NCI-H128 (cell line): ENCODE measurements around the gene NOS1.
"Not testable (repeated sequence)": the region's sequence is repeated elsewhere in the genome, so short reads cannot be mapped to it uniquely, and the experiment has no call there.

Experiments used
- DNase-seq: peaks from one replicate; lab custom pipeline; 2025; ENCODE audit not compliant: unreplicated experiment; lab: John Stamatoyannopoulos, UW

The NOS1 gene

GRCh38 chr12:117273091-117273490 lies 88.3 kb downstream of the NOS1 start:
- DNase-seq: no peak

- DNase-seq: no peak
These were observed 88.7 kb downstream of the NOS1 start for GRCh38 chr12:117272690-117273089.

DNA sequence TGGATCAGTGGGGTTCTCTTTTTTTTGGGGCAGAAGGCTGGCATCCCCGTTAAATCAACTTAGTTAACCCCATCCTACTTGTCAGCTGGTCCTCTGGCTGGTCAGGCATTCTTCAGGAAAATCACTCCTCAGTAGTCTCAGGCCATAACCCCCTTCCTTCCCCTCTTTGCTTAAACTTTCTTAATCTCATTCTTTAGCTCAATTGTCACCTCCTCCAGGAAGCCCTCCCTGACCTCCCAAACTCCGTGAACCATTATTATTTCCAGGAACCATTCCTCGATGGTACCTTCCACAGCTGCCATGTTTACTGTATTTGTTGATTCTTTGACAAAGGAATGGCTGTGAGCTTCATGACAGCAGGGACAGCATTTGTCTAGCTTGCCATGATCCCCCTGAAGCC lies 98.7 kb downstream of the NOS1 start:
- DNase-seq: no peak

- no peak for DNase-seq
These were observed 100.2 kb downstream of the NOS1 start for GRCh38 chr12:117261247-117261646.

DNA sequence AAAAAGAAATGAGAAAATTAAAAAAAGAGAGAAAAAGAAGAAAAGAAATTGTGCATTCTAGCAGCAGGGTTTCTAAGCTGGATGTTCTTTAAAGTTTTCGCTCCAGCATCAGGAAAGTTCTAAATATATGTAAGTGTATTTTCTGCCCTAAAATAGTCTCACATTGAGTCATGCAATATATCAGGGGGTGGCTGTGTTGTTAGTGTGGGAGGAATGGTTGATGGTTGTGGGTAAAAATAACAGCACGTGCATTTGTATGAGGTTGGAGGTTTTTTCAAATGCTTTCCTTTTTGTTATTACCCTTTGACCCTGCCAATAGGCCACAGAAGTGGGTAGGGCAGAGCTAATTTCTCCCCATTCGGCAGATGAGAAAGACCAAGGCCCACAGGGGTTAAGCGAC lies 106.0 kb downstream of the NOS1 start:
- no peak for DNase-seq

DNA sequence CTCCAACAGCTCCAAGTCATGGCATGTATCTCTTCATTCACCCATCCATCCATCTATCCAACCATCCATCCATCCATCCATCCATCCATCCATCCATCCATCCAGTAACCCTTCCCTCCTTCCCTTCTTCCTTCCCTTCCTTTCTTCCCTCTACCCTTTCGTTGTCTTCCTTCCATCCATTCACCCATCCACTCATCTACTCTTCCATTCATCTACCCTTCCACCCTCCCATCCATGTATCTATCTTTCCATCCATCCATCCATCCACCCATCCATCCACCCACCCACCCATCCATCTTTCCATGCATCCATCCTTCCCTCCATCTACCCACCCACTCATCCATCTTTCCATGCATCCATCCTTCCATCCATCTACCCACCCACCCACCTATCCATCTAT lies 117.9 kb downstream of the NOS1 start:
- no peak for DNase-seq

DNA sequence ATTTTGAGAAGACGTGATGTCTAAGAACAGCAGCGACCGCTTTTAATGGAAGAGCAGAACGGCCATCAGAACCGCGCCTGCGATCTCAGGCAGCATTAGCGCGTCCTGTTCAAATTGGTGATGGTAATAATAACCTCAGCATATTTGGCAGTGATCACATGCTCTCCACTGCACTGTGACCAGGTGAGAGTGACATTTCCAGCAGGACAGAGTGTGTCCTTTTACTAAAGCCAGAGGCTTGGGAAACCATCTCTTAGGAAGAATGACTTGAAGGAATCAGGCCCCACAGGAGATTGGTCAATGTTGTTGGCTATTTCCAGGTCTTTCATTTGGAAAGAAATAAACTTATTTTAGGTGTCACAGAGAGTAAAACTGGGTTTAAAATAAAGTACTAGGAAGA lies 119.7 kb downstream of the NOS1 start:
- no peak for DNase-seq

DNA sequence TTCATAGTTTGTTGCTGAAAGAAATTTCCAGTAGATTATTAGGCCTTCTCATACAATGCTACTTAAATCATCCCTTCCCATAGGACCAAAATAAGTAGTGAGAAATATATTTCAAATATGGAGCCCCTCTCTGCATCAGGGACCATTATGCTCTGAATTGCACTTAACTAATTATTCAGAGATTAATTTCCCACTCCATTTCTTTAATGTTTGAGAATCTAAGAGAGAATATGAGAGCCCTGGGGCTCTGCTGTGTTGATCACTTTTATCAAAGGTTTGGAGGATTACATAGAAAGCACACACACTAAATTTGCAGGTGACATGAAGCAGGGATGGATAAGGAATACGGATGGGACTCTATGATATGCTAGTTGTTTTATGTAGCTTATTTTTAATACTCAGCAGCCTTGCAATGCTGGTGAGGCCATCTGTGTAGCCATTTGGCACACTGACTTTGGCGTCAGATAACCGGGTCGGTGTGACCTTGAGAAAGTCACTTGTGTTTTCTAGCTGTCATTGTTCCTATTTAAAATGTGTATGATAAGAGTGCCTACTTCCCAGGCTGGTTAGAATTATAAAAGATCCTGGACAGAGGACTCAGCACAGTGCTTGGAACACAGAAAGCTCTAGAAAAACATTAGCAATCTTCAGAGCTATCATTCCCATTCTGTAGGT lies 121.2 kb downstream of the NOS1 start:
- no peak for DNase-seq

GRCh38 chr12:117236456-117237001 lies 124.9 kb downstream of the NOS1 start:
- peak; percentile 17 for DNase-seq

DNA sequence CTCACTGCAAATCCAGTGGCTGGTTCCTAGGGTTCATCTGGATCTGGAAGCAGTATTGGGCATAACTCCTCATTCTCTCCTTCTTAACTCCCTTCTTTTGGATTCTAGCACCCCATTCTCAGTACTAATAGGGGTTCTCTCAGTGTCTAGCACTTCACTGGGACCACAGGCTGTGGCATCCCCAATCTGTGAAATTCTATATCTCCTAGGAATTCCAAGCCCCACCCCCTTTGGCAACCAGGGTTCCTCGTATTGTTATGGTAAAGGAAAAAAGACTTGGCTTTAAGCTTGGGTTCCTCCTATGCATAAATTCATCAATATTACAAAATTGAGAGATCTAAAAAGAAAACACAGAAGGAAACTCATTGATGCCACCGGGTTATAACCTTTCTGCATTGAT lies 126.2 kb downstream of the NOS1 start:
- DNase-seq: no peak

DNA sequence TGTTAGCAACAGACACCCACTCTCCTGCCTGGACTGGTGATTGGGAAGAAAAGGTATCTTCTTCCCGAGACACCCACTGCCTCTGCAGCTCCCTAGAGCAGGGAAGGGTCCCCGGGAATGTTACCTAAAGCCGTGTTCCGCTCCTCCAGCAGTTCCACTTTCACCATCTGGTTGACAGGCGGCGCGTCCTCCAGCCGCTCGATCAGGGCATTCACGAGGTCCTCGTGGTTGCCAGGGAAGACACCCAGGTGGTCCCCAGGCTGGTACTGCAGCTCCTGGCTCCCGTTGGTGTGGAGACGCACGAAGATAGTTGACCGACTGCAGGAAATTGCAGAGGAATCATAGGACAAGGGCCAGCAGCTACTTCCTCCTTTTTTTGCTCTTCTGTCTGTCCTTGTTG lies 127.0 kb downstream of the NOS1 start:
- DNase-seq: no peak

DNA sequence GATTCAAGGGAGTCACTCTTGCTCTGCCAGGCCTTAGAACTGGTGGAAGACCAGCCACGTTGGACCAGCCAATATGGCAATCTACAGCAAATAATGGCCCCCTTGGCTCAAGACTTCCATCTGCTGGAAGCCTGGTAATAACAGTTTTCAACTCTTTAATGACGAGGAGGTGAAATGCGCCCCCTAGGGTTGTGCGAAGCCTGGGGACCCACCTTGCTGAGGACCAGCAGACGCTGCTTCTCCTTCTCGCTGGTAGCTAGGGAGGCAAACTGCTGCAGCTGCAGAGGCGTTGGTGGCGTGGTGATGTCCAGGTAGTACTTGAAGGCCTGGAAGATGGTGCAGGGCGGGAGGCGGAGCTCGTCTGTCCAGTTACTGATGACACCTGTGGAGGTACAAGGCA lies 129.7 kb downstream of the NOS1 start:
- no peak for DNase-seq

- DNase-seq: no peak
These were observed 133.2 kb downstream of the NOS1 start for GRCh38 chr12:117228239-117228638.

- DNase-seq: no peak
These were observed 134.3 kb downstream of the NOS1 start for GRCh38 chr12:117227000-117227653.

- no peak for DNase-seq
These were observed 134.9 kb downstream of the NOS1 start for GRCh38 chr12:117226505-117226904.

GRCh38 chr12:117225179-117225578 lies 136.2 kb downstream of the NOS1 start:
- no peak for DNase-seq

- DNase-seq: not testable (repeated sequence)
These were observed 140.5 kb downstream of the NOS1 start for GRCh38 chr12:117220947-117221346.

GRCh38 chr12:117218149-117218548 lies 143.3 kb downstream of the NOS1 start:
- no peak for DNase-seq

DNA sequence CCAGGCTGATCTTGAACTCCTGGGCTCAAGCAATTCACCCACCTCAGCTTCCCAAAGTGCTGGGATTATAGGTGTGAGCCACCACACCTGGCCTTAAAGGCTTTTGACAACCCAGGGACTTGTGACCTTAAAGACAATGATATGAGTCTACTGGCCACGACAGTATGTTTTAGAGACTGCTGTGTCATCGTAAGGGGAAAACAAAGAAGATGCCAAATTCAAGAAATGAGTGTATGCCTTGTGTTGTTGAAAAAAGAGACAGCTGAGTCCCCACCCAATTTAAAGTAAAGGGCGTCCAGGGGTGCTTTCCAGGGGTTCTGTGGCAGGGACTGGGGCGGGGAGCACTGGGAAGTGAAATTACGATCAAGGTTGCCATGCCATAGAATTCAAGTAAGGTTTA lies 144.7 kb downstream of the NOS1 start:
- no peak for DNase-seq

DNA sequence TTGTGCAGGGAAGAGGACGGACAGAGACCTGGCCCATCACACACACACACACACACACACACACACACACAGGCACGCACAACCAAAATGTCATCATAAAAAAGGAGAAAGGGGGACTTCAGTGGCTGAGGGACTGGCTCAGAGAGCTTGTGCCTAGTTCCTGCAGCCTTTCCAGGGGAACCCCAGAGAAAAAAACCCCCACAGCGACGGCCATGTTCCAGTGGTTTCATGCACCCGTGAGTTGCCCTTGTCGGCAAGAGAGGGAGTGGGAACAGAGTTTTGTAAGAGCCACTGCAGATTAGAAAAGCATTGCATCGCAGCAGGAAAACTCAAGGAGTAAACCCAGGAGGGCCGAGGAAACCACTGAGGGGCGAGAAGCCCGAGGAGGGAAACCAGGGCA lies 146.6 kb downstream of the NOS1 start:
- DNase-seq: no peak

GRCh38 chr12:117213295-117213808 lies 148.1 kb downstream of the NOS1 start:
- DNase-seq: no peak

GRCh38 chr12:117212563-117213190 lies 148.7 kb downstream of the NOS1 start:
- peak; percentile 65 for DNase-seq
